CD4-positive, alpha-beta T cell treated with Interleukin-15 for 4 hours (primary cell): ENCODE data around the gene SLC44A3.

Experiments
- DNase-seq: peaks from one replicate; pipeline ENCODE4 v3.0.0-alpha.2; 2020; ENCODE audit warnings: low spot score

SLC44A3 gene

DNA sequence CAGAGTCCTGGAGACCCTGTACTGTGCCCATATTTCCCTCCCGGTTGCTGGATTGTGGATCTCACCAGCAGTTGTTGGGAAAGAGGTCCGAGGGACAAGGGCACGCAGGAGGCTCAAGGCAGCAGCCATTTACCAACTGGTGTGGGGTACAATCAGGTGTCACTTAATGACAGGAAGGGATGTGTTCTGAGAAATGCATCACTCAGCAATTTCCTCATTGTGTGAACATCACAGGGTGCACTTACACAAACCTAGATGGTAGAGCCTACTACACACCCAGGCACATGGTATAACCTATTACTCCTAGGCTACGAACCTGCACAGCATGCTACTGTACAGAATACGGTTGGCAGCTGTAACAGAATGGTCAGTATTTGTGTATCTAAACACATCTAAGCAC is 20.7 kb downstream of the SLC44A3 start:
- DNase-seq, result no peak

DNA sequence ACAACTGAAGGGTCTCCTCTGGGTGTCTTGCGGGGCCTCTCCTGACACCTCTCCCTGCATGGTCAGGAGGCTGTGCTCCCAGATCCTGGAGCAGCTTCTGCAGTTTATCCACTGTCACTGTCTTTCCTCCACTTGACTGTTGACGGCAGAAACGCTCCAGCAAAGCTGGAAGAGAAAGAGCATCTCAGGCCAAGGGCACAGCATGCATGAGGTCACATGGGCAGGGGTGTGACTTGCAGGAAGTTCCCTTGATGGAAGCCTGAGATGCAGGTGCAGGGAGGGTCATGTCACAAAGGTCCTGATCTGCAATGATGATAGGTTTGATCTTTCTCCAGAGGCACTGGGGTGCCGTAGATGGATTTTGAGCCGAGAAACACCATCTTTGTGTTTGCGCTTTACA is 23.3 kb downstream of the SLC44A3 start:
- no peak for DNase-seq

- DNase-seq, result no peak
These were observed 23.7 kb downstream of the SLC44A3 start for GRCh38 chr1:94843846-94844245.

- DNase-seq, result no peak
These were observed 26.2 kb downstream of the SLC44A3 start for GRCh38 chr1:94846308-94846707.

GRCh38 chr1:94851571-94851970 is 31.4 kb downstream of the SLC44A3 start:
- DNase-seq, result no peak

GRCh38 chr1:94852788-94853187 is 32.6 kb downstream of the SLC44A3 start:
- DNase-seq, result no peak

DNA sequence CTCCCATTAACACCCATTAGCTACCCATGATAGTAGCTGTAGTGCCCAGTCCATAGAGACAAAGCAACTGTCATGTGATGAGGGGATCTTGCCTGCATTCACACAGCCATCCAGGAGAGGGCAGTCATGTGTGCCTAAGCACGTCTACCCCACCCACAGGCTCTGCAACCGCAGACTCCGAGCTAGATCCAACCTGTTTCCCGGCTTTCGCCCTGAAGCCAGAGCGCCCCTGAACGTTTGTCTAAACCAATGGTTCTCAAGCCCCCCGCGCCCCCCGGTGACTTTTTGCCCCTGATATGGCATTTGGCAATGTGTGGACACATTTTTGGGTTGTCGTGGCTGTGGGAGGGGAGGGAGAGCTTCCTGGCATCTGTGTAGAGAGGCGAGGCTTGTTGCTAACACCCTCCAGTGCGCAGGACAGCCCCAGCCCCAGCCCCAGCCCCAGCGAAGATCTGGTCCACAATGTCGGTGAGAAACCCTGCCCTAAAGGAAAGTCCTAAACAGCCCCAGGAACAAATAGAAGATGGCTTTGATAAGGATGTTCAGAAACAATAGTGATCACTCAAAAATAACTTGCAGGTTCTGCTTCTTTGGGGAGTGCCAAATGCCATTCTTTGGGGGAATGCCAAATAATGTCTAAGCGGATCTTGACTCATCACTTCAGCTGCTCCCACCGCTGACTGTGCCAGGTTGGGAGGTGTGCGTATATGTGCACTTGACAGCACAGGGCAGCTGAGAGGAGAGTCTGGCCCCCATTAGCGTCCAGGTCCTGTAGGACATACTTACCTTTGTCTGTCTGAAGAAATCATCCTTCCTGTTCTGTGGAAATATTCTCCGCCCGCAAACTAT is 34.5 kb downstream of the SLC44A3 start:
- peak; percentile 73 for DNase-seq

- DNase-seq, result no peak
These were observed 35.1 kb downstream of the SLC44A3 start for GRCh38 chr1:94855307-94855700.

DNA sequence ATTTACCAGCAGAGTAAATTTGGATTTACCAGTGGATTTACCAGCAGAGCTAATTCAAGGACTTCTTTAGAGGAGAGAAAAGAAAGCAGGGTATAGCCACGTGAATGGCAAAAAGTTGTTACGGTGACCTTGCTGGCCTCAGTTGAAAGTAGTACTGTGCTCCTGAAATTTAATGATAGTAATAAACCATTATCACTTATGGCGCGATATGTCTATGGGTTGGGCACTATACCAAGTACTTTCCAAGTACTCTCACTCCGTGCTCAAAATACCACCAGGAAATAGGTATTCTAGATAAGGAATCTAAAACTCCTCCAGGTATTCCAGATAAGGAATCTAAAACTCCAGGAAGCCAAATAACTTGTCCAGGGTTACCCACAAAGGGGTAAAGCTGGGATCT is 35.8 kb downstream of the SLC44A3 start:
- DNase-seq, result no peak

GRCh38 chr1:94856868-94857267 is 36.7 kb downstream of the SLC44A3 start:
- DNase-seq, result no peak

DNA sequence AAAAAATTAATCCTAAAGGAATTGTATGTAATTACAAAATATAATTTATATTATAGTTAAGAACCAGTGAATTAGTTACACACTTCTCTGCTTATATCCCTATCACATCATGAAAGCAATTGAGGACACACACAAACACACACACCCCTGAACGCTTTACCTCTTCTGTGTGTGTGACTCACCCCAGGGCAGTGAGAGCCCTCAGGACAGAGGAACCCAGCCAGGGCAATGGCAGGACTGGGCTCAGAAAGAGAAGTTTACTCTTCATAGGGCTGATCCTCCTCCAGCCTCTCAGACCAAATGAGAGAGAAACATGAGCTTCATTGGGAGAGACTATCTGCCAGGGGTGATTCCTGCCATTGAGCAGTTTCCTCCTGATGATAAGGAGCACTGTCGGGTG is 38.1 kb downstream of the SLC44A3 start:
- no peak for DNase-seq

- no peak for DNase-seq
These were observed 39.0 kb downstream of the SLC44A3 start for GRCh38 chr1:94859174-94859573.

DNA sequence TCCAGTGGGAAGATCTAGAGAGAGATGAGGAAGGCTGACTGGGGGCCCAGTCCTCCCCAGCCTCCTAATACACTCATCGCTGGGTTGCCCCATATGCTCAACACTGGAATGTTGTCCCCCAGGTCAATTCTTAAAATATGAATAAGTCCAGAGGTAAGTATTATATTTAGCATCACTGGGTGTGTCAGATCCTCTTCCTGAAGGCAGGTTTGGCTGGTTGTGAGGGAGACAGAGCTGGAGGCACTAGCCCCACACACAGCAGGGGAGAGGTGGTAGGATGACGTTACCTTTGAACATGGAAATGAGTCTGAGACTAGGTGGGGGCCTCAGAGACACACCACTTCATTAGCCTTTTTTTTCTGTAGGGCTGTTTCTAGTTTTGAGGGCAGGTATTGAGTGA is 42.6 kb downstream of the SLC44A3 start:
- DNase-seq, result no peak

DNA sequence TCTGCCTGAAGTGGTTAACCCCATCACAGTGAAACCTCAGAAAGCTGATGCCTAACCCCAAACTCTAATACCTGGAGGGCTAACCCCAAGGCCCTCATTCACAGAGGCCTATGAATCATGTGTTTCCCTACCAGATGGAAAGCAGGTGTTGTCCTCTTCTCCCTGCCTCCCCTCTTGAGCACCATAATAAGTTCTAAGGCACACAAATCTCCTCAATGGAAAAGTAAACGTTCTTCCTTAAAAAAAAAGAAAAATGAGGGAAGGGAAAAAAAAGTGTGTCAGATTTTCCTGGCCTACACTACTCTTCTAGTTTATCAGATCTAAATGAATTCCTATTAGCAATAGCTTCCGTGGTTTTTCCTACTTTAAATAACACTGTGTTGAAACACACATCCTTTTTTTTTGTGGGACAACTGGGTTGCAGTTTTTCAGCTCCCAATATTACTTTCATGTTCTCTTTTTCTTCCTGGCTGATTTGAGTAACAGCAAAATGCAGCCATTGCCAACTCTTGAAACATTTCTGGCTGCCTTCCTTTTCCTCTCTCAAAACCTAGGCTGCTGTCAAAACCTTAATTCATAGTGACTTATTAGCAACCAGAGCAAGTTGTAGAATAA is 43.2 kb downstream of the SLC44A3 start:
- no peak for DNase-seq

DNA sequence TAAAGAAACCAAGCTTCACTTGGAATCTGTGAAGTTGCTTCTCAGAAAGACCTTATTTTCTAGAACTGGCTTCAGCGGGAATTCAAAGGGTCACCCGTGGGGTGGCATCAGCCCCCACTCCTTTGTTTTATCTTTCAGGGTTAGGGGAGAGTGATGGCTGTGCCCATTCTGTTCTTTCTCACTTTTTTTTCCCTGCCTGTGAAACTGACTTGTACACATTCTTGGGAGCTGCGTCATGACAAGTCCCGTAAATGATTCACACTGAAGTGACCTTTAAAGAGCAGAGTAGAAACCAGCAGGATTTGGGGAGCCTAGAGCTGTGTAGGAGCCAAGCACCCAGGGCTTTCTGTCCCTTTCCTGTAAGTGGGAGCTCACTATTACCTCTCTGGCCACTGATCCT is 43.8 kb downstream of the SLC44A3 start:
- no peak for DNase-seq

DNA sequence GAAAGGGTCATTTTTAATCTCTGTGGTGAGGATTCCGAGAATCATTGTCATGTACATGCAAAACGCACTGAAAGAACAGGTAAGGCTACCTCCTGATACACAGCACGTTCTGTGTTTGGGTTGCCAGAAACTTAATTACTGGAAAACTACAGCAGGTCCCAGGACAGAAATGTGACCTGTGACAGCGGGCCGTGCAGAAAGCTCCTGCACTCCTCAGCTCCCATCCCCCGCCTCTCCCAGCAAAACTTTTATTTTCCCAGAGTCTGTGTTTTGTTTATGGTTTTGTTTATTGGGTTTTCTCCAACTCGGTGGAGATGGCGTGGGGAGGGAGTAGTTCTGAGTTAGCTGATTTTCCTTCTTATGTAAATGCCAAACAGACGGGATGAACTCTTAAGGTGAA is 44.7 kb downstream of the SLC44A3 start:
- no peak for DNase-seq

GRCh38 chr1:94865360-94865759 is 45.2 kb downstream of the SLC44A3 start:
- DNase-seq, result no peak

DNA sequence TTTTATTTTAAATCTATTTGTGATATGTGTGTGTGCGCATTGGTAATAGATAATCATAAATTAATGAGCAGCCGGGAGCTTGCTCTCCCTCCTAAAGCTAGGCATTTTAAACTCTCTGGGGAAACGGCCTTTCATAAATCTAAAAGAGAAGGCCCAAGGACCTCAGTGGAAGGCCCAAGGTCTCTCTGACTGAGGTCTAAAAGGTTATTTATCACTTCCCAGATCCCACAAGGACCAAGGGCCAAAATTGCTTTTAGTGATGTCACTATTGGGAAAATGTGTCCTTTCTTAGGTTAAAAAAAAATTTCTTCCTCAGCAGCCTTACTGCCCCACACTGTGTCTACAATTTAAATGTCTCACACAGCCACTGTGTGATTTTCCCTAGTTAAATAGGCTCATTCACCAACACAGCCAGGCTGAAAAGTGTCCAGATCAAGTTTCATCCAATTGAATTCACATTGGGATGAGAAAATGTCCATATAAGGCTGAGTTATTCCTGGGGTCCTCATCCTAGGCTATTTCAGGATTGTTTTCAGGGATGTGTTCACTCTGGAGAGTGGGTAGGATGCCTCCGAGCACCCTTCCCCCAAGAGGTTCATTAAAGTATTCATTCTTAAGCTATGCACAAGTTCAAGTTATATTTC is 46.1 kb downstream of the SLC44A3 start:
- DNase-seq, result no peak

GRCh38 chr1:94871031-94871430 is 50.9 kb downstream of the SLC44A3 start:
- no peak for DNase-seq

DNA sequence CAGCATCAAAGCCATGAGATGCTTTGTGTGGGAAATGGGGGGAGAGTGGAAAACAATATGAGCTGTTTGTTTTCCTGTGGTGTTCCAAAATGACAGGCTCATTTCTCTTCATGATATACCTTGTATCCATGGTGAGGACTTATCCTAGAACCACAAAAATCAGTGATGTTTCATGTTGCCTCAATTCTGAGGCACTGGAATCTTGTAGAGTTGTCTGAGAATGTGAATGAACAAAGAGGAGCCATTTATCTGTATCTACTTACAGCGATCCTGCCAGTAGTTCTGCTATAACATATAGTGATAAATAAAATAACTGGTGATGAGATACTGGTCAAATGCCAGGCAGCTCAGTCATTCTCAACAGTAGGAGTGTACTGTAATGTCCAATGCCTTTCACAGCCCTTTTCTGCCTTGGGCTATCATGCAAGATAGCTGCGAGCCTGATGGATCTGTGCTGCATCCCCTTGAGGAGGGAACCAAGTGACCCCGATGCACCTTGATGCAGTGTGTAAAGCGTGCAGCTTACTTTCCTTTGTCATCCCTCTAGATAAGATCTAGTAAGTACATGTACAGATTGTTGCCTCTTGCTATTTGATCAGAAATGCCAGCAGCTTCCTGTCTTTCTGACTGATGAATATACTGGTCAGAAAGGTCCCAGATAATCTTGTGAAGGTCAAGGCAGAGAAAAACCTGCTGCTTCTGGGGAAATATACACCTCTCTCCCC is 52.8 kb downstream of the SLC44A3 start:
- no peak for DNase-seq

GRCh38 chr1:94873520-94874351 is 53.6 kb downstream of the SLC44A3 start:
- DNase-seq, result no peak

DNA sequence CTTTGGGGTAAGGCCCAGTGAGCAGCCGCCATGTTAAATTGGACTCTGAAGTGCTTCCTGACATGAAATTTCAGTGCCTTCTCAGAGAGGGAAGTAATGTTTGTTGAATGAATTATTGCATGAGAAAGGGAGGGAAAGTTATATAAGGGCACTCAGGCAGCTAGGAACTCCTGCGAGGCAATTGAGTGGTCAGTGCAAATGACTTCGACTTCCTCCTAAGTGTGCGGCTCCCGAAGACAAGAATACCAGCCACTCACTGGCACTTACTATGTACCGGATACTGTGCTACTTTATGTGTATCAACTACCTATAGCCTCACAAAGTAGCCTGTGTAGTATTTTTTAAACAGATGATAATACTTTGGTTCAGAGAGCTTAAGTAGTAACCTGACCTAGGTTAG is 54.3 kb downstream of the SLC44A3 start:
- no peak for DNase-seq
